T-helper 1 cell treated with Interleukin-12 subunit alpha and Interleukin-12 subunit beta and Interleukin-4 antibody, amounts not matched to agents 30 ng/mL and 1 ng/mL, for 36 hours (primary cell): ENCODE results near the gene RPS28. TPM values are rescaled to one million over a fixed set of nuclear protein-coding genes. Genes with fewer than 3 reads are reported as not detected.

Source experiments
- intact Hi-C: fragments of 100-400 bp; cut with micrococcal nuclease; formaldehyde crosslinking; loops from one replicate; pipeline ENCODE4 v1.15.1; 2024
- total RNA-seq: library from RNA; stranded (reverse); gene quantifications from 2 replicates; pipeline ENCODE4 v1.2.3, GENCODE V29; 2022

RPS28 gene
- total RNA-seq, 1 donor from 2014 or later, result 1,918 TPM

DNA sequence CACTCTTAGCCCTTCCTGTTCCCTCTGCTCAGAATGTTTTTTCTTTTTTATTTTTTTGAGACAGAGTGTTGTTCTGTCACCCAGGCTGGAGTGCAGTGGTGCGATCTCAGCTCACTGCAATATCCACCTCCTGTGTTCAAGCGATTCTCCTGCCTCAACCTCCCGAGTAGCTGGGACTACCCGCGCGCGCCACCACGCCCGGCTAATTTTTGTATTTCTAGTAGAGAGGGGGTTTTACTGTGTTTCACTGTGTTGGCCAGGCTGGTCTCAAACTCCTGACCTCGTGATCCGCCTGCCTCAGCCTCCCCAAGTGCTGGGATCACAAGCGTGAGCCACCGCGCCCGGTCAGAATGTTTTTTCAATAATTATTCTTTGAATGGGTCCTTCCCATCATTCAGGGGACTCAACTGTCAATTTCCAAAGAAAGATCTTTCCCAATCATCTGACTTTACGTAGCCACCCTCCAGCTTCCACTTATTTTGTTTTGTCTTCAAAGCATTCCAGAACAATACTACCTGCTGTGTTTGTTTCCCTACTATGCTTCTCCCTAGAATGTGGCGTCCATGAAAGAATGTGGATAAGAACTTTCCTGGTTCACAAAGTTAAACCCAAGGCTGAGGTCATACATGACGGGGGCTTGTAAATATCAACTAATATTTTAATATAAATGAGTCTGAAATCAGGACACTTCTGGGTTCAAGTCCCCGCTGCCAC, 1.3 kb upstream of the RPS28 start:
- intact Hi-C loops, result loop anchor here (5.0 to 10.0 kb wide), 2 partner anchors 53 to 395 kb away; partner anchors contain the start of genes CTXN1 and SNAPC2

GRCh38 chr19:8320564-8321066, 681 bp upstream of the RPS28 start:
- intact Hi-C loops, result loop anchor here (1.0 to 10.0 kb wide), 7 partner anchors 12 to 396 kb away; partner anchors contain the start of genes CD320, CTXN1, HNRNPM and MARCHF2

DNA sequence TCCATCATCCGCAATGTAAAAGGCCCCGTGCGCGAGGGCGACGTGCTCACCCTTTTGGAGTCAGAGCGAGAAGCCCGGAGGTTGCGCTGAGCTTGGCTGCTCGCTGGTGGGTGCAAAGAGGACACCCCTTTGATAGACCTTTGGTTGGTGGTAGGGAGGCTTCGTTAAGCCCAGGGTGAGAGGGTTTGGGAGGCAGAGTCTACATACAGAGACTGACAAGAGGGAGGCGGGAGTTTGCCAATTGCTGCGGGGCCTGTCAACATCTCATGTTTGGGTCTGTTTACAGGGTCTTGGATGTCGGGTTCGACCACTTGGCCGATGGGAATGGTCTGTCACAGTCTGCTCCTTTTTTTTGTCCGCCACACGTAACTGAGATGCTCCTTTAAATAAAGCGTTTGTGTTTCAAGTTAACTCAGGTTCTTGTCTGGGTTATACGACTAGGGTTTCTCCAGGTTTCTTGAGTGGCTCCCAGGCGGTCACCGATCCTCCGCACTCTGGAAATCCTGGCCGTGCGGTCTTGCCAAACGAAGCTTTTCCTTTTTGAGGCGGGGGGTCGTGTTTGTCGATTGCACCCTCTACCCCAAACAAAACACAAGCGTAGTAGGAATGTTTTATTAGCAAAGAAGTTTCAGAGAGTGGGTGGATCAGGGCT, 816 bp downstream of the RPS28 start:
- intact Hi-C loops, result loop anchor here (1.0 to 10.0 kb wide), 7 partner anchors 14 to 397 kb away; partner anchors contain the start of genes CD320, CTXN1, HNRNPM and MARCHF2

DNA sequence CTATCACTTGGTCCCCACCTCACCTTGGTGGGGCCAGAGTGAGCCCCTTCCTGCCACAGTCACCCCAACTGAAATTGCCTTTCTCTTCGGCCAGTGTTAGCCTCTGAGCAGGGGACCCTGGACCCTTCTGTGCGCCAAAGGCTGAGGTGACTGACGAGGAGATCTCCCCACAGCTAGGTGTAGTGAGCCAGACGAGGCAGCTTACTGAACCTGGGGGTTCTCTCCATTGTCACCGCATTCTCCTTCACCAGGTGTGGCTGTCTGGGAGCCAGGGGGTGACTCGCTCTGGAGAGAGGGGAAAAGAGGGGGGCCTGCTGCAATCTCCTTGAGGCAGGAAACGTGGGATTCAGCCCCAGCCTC, 1.3 kb downstream of the RPS28 start:
- intact Hi-C loops, result loop anchor here (5.0 to 10.0 kb wide), 2 partner anchors 55 to 398 kb away; partner anchors contain the start of genes CTXN1 and SNAPC2

DNA sequence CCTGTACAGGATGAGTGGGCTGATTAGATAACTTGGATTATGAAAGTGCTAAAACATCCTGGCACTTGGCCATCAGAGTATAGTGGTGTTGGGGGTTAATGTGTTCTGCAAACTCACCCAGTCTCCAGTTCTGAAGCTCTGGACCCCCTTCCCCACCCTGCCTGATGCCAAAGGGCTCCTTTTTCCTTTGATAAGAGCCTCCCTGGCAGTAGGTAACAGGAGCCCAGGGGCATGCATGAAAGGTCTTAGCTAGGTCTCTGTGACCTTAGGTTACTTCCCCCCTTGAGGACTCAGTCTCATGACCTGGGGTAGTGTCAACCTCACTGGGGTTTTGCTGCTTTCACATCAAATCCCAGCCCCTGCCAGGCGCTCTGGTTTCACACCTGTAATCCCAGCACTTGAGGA, 2.5 kb downstream of the RPS28 start:
- intact Hi-C loops, result loop anchor here (5.0 to 10.0 kb wide), 2 partner anchors 56 to 399 kb away; partner anchors contain the start of genes CTXN1 and SNAPC2

- intact Hi-C loops, result loop anchor here (5.0 to 10.0 kb wide), 2 partner anchors 57 to 400 kb away; partner anchors contain the start of genes CTXN1 and SNAPC2
Measured at GRCh38 chr19:8324186-8325050, 3.1 kb downstream of the RPS28 start.

DNA sequence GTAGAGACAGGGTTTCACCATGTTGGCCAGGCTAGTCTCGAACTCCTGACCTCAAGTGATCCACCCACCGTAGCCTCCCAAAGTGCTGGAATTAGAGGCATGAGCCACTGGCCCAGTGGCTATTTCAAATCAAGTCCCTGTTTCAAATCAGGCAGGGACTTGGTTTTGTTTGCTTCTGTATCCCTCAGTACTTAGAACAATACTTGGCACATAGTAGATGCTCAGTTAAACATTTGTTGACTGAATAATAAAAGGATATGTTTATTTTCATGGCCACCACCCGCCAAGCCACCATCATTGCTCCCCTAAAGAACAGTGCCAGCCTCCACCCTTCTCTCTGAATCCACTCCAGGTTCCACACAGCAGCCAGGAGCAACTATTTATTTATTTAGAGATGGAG, 4.2 kb downstream of the RPS28 start:
- intact Hi-C loops, result loop anchor here (10.0 kb wide), 1 partner anchor 401 kb away; the partner anchor contains the start of genes CTXN1 and SNAPC2

GRCh38 chr19:8329996-8330395, 8.7 kb downstream of the RPS28 start:
- intact Hi-C loops, result loop anchor here (10.0 kb wide), 1 partner anchor 405 kb away; the partner anchor contains the start of genes CTXN1 and SNAPC2

DNA sequence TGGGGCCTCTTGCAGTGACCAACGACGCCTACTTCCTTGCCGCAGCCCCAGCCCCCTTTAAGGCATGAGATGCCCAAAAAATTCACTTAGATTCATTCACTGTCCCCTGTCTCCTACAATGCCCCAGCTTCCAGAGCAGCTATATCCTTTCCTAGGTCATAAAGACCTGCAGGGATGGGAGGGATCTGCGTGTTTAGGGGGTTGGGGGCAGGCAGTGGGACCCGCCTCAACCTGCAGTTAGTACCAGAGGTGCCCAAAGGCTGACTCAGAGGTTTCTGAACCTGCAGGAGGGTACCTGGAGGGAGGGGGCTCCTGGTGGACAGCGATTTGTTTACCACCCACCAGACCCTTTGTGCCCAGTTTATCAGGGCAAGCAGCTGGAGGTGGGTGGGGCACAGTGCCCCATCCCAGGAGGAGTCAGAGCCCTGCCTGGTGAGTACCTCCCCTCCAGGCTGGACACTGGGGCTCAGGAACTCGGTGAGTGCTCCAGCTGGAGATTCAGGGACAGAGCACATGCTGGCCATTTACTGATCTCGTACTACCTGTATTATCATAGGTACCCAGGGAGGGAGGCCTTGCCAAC, 10.1 kb downstream of the RPS28 start:
- intact Hi-C loops, result no loop called here

DNA sequence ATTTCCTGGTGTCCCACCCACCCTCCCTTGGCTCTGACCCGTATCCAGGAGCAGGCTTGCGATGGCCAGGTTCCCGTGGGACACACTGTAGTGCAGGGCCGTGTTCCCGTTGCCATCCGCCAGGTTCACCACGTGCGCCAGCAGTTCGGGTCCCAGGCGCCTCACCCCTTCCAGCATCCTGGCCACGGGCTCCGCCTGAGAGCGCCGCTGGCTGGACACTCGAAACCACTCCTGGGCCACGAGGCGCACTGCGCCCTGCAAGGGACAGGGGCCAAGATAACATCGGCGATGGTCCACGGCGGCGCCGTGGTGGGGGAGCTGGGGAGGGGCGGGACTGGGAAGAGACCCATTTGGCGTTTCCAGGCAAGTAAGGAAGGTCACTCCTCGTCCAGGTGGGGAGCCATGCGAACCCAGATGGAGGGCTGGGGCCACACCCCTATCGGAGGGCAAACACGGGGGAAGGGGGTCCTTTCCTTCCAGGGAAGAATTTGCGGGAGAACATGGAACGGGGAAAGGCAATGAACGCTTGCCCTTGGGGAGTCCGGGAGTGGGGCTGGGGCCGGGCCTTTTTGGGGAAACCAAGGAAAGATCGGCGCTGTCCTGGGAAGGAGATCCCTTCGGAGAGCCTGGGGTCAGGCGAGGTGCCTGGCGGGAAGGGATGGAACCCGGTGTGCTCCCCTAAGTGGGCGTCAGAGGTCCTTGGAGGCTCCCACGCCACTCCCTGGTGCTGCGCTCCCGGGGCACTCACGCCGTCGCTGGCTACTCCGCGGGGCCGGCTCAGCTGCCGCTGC, 11.9 kb downstream of the RPS28 start:
- intact Hi-C loops, result no loop called here

GRCh38 chr19:8333767-8334457, 12.6 kb downstream of the RPS28 start:
- intact Hi-C loops, result no loop called here

DNA sequence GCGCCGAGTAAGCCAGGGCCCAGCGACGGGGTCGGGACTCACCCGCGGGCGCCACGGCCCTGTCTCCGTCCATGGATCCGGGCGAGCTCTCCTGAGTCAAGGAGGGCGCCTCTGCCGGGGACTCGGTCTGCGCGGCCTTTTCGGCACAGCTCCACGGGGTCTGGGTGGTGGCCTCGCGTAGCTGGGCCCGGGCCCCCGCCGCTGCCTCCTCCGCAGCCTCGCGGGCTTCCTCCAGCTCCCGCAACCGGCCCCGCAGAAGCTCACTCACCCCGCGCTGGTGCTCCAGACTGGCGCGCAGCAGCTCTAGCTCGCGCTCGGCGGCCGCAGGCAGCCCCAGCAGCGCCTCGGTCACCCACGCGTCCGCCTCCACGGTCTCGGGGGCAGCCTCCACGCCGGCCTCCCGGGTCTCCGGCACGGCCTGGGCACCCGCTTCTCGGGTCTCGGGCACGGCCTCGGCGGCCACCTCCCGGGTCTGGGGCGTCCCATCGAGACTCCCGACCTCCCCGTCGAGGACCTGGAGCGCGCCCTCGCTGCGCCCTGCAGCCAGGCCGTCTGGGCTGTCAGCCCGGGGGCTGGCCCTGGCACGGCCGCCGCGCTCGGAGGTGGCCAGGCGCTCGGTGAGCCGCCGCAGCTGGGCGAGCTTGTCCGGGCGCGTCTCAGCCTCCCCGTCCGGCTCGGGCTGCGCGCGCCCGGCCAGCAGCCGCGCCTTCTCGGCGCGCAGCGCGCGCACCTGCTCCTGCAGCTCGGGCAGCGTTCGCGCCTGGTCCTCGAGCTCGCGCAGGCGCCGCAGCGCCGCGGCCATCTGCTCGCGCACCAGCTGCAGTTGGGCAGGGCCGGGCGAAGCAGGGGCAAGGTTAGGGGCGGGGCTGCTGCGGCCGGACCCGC, 13.4 kb downstream of the RPS28 start:
- intact Hi-C loops, result no loop called here

DNA sequence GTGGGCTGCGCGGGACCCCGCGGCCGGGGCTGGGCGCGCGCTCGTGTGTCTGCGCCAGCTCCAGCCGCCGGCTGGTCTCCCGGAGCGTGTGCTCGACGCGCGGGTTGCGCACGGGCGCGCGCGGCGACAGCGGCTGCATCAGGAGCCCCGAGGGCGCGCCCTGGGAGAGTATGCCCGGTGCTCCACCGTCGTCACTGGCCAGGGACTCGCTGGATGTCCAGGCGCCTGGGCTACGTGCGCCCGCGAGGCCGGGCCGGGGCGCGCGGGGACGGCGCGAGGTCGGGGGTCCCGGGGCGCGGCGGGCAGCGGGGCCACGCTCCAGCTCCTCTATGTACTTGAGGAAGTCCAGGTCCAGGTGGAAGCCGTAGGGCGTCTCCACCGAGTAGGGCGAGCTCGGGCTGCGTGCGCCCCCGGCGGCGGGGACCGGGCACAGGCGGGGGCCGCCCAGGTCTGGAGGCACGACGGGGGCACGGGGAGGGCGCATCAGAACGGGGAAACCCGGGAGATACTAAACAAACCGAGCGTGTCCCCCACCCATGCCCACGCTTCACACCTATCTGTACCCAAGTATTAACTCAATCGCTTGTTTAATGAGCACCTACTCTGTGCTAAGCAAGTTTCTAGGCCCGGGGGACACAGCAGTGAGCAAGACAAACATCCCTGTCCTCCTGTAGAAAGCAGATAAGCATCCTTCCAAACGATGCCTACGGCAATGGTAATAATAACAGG, 14.2 kb downstream of the RPS28 start:
- intact Hi-C loops, result no loop called here

- intact Hi-C loops, result no loop called here
Measured at GRCh38 chr19:8336072-8336569, 14.8 kb downstream of the RPS28 start.

- intact Hi-C loops, result no loop called here
Measured at GRCh38 chr19:8336660-8337059, 15.4 kb downstream of the RPS28 start.

GRCh38 chr19:8337728-8338127, 16.4 kb downstream of the RPS28 start:
- intact Hi-C loops, result no loop called here

- intact Hi-C loops, result no loop called here
Measured at GRCh38 chr19:8338835-8339234, 17.5 kb downstream of the RPS28 start.
